T-helper 22 cell (primary cell): ENCODE measurements around the gene LSM7.
A peak's percentile ranks its signal among the peaks of the same experiment; 100 is the strongest.

ENCODE experiments used
- DNase-seq: peaks from one replicate; pipeline ENCODE4 v3.0.0-alpha.2; 2020; ENCODE audit warnings: low read depth

LSM7 gene

DNA sequence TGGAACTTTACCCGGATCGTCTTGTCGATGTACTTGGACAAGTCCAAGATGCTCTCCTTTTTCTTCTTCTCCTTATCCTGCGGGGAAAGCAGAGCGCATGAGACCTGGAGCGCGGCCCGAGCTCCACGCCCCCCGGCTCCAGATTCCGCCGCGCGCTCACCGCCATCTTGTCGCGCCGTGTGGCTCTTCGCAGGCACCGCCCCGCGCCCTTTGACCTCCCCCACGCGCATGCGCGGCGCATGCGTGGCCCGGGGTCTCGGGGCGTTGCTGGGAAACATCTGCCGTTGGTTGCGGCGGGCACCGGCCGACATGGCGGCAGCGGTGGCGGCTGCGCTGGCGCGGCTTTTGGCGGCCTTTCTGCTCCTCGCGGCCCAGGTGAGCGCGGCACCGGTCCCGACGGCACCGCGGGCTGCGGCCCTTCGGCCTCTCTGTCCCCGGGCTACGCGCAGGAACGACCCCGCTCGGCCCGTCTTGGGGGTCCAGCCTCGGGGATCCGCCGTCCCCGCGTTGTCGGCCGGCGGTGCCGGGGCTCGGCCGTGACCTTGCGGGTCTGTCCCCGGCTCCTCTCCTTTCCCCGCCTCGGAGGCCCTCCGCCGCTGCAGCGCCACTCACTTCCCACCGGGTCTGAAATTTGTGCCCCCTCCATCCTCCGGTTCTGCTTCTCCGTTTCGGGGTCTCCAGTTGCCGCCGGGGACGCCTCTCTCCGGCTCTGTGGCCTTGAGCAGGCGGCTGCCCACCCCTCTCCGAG lies at the start of gene LSM7, which contains the start of gene SPPL2B:
Gene LSM7, minus strand, starts transcription at position 186 of the 748 bp plus-strand sequence. Its CDS starts 20 bp downstream, at position 166.
Gene SPPL2B, plus strand, starts transcription at position 284 of the 748 bp plus-strand sequence. Its CDS starts 26 bp downstream, at position 310.
- peak; percentile 87 for DNase-seq

GRCh38 chr19:2376784-2377519 lies 48.6 kb upstream of the LSM7 start:
- no peak for DNase-seq

DNA sequence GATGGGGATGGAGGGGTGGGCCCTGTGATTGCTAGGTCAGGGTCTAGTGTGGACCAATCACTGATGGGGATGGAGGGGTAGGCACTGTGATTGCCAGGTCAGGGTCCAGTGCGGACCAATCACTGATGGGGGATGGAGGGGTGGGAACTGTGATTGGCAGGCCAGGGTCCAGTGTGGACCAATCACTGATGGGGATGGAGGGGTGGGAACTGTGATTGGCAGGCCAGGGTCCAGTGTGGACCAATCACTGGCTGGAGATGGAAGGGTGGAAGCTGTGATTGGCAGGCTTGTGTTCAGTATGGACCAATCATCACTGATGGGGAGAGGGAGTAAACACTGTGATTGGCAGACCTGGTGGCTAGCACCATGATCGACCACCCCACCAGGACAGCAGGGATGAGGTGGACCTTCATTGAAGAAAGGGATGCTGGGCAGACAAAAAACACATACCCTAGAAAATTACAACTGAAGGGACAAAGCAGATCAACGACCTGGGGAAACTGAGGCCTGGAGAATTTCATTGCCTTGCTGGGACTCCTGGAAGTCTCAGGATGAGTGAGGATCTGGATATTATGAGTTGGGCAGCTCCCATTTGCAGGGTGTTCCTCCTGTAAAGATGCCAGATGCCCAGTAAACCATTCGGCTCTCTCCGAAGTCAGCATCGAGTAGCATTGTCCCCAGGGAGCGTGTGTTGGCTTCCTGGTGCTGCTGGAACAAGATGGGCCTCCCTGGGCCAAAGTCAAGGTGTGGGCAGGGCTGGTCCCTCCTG lies 47.2 kb upstream of the LSM7 start:
- DNase-seq, result no peak

DNA sequence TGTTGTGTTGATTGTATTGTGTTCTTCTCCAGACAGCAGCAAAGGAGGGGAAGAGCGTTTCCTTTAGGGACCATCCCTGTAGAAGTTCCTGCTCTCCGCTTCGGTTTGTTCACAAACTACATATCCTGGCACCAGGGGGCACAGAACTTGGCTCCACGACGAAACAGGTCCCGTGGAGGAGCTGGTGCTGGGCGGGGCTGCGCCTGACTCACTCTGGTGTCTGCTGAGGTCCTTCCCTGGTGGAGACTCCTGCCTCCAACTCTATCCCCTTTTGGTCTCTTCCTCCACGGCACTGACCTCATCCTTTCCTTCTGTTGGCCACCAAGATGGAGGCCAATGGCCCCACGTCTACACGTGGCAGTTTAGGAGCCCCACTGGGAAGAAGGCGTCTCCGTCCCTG lies 46.4 kb upstream of the LSM7 start:
- no peak for DNase-seq

- no peak for DNase-seq
Observed at GRCh38 chr19:2372076-2372612, 43.8 kb upstream of the LSM7 start.

DNA sequence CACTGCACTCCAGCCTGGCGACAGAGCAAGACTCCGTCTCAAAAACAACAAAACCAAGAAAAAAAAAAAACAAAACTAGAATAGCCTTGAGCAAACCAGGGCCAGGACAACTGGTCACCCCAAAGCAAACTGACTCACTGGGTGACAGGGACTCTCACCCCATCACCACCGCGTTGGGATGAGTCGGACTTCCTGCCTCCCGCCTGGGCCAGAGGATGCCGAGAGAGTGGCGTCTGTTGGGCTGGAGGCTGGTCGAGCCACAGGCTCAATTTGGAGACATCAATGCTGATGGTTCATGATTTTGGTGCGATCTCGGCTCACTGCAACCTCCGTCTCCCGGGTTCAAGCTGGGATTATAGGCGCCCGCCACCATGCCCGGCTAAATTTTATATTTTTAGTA lies 43.3 kb upstream of the LSM7 start:
- no peak for DNase-seq

GRCh38 chr19:2365201-2365970 lies 37.0 kb upstream of the LSM7 start:
- DNase-seq, result no peak

DNA sequence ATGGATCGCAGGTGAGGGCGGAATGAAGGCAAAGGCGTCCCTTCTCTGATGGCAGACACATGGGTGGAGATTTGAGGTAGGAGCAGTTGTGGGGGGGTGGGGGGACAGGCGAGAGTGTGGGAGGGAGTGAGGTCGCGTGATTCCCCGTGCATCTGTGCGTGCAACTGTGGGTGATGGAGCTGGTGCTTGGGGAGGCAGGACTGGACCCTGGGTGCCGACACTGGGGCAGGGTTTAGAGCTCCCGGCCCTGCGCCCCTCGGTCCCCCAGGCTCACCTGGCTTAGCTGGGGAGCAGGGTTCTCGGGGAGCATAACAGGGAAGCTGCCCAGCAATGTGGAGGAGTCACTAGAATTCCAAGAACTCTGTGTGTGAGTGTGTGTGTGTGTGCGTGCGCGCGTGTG lies 35.0 kb upstream of the LSM7 start:
- DNase-seq, result no peak

DNA sequence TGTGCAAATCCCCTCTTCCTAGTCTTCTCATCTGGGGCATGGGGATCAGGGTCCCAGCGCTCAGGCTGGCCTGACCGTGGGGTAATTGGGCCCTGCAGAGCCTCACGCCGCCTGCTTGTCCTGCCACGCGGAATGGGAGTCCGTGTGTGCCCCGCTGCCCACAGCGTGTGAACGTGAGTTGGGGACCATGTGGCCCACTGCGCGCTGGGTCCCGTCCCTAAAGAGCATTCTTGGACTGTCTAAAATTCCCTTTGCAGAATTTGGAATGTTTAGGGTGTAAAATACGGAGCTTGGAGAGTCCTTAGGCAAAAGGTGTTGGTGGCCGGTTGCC lies 34.5 kb upstream of the LSM7 start:
- no peak for DNase-seq

- DNase-seq, result no peak
Observed at GRCh38 chr19:2362046-2362969, 33.9 kb upstream of the LSM7 start.

DNA sequence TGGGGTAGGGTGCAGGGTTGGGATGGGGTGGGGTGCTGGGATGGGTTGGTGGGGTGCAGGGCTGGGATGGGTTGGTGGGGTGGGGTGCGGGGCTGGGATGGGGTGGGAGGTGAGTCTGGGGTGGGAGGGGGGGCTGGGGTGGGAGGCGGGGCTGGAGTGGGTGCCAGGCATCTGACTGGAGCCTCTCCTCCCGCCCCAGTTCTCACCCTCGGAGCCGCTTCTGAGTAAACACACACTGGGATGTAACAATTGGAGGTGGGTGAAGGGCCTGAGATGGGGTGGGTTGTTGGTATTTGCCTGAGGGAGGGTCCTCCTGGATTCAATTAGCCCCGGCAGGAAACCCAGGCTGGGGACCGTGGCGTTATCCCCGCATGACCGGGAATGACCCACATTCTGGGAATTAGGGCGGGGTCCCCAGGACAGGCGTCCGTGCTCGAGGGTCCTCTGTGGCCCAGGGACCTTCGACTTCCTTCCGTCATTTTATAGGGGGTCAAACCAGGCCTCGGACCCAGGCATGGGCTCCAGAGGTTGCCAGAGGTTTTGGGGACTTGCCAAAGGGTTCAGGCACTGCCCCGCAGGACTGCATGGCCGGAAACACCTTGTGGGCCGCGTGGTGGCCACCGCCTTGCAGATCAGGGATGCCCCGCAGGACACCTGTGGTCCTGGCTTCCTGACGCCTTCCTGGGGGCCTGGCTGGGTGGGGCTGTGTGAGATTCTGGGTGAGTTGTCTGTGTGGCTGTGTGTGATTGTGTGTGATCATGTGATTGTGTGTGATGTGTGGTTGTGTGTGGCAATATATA lies 33.1 kb upstream of the LSM7 start:
- DNase-seq, result no peak

DNA sequence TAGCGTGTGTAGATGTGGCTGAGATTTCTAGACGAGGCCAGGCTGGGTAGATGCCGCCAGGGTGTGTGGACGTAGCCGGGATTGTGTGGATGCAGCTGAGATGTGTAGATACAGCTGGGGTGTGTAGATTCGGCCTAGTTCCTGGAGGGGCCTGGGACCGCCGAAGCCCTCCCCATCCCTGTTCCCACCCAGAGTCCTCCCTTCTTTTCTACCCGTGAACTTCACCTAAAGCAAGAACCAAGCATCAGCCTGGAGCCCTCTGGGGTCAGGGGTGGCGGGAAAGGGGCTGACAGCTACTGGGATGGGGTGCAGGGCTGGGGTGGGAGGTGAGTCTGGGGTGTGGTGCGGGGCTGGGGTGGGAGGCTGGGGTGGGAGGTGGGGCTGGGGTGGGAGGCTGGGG lies 32.4 kb upstream of the LSM7 start:
- no peak for DNase-seq

DNA sequence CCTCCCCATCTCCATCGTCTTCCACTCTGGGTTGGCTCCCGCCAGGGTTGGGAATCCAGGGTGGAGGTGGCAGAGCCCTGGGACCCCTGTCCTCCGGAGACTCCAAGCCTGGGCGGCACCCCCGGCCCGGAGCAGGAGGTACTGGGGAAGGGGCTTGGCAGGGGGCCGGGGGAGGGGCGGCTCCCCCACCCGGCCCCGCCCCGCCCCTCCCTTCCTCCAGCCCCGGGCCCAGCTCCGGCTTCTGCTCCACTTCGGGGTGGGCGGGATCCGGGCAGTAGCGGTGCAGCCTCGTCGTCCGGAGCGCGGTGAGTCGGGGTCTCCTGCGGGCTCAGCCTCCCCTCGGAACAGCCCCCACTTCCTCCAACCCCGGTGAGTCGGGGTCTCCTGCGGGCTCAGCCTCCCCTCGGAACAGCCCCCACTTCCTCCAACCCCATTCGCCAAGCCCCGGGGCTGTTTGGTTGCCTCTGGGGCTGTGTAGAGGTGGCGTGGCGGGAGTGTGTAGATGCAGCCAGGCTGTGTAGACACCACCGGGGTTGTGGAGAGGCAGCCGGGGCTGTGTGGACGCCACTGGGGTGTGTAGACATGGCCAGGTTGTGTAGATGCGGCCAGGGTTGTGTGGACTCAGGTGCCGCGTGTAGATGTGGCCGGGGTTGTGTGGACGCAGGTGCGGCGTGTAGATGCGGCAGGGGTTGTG lies 31.8 kb upstream of the LSM7 start, which contains the start of gene TMPRSS9:
Gene TMPRSS9, plus strand, starts transcription at position 274 of the 694 bp plus-strand sequence. CDS start 29,521 bp downstream, outside the sequence.
- no peak for DNase-seq

GRCh38 chr19:2358548-2359173 lies 30.3 kb upstream of the LSM7 start:
- no peak for DNase-seq

GRCh38 chr19:2357279-2358206 lies 29.2 kb upstream of the LSM7 start:
- no peak for DNase-seq

DNA sequence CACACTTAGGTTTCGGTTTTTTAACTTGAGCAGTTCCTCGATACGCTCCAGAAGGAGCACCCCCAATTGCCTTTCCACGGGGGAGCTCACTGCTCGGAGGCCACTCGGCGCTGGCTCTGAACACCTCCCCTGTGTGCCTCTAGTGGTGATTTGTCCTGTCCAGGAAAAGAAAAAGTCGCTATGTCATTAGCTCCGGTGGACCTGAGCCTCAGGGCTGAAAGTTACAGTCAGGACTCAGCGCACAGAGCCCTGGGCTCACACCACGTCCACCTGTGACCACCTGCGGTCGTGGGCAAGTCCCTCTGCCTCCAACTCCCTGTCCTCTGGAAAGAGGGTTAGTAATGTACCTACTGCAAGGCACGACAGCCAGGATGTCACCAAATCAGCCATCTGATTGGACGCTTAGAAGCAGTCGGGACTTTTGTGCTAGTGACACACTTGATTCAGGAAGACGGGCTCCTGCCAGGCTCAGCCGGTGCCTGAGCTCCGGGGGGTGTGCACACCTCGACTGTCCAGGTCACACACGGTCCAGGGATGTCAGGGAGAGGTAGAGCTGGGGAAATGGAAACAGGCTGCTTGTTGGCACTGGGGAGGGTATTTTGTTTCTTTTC lies 27.8 kb upstream of the LSM7 start:
- no peak for DNase-seq
